CD14-positive monocyte (primary cell): ENCODE data around the gene IL21. TPM values are rescaled to one million over a fixed set of nuclear protein-coding genes. Genes with fewer than 3 reads are reported as not detected.

Experiments used
- DNase-seq, 3 donors: peaks; one replicate each; pipeline ENCODE4 v3.0.0-alpha.2; 2011 to 2022
- H2AFZ ChIP-seq: 2 replicates; pipeline ENCODE4 v1.6.0; 2012; ENCODE audit warnings: mild to moderate bottlenecking, low read depth, low read length, inconsistent platforms; ENCODE audit not compliant: insufficient read depth, poor library complexity, severe bottlenecking
- H3K27ac ChIP-seq, 2 donors: 1 replicate in 1 of 2; 2 replicates in 1 of 2; pipeline ENCODE4 v1.5.1; 2012 to 2013; ENCODE audit warnings: low read length in 2 of 2, control low read depth in 1 of 2, inconsistent platforms in 1 of 2, low read depth in 1 of 2, mild to moderate bottlenecking in 1 of 2
- H3K27me3 ChIP-seq, 2 donors: one replicate each; pipeline versions ENCODE4 v1.6.0 to v1.6.1; 2011 to 2013; ENCODE audit warnings: low read length in 2 of 2; ENCODE audit not compliant: control insufficient read depth in 2 of 2, insufficient read depth in 2 of 2
- H3K36me3 ChIP-seq, 2 donors: replicated peaks in 1 of 2; 1 replicate in 1 of 2; 2 replicates in 1 of 2; pipeline versions ENCODE4 v1.5.1 to v1.6.1; 2012 to 2013; ENCODE audit warnings: low read length in 2 of 2, control low read depth in 1 of 2, inconsistent platforms in 1 of 2, mild to moderate bottlenecking in 1 of 2; ENCODE audit not compliant: insufficient read depth in 2 of 2, control insufficient read depth in 1 of 2
- H3K4me1 ChIP-seq, 2 donors: 1 replicate in 1 of 2; 2 replicates in 1 of 2; pipeline versions ENCODE4 v1.5.1 to v1.6.1; 2012 to 2013; ENCODE audit warnings: low read length in 2 of 2, control low read depth in 1 of 2, inconsistent platforms in 1 of 2, mild to moderate bottlenecking in 1 of 2, moderate library complexity in 1 of 2; ENCODE audit not compliant: insufficient read depth in 2 of 2, control insufficient read depth in 1 of 2
- H3K4me2 ChIP-seq: replicated peaks from 2 replicates; pipeline ENCODE3; 2012; ENCODE audit warnings: low read length, moderate library complexity, mild to moderate bottlenecking; ENCODE audit not compliant: poor library complexity, severe bottlenecking; ENCODE audit errors: extremely low read depth
- H3K4me3 ChIP-seq, 3 experiments: fragments of 200-600 bp in 1 of 3; sonication (generic) in 1 of 3; replicated peaks in 1 of 3; 1 replicate in 2 of 3; 2 replicates in 1 of 3; pipeline ENCODE4 v1.5.1; 2011 to 2013; ENCODE audit warnings: low read length in 3 of 3, mild to moderate bottlenecking in 3 of 3, control low read depth in 2 of 3, low read depth in 2 of 3, inconsistent platforms in 1 of 3, moderate library complexity in 1 of 3
- H3K79me2 ChIP-seq: 2 replicates; pipeline ENCODE4 v1.6.0; 2012; ENCODE audit warnings: mild to moderate bottlenecking, control low read depth, inconsistent platforms, low read length, moderate library complexity; ENCODE audit not compliant: insufficient read depth
- H3K9ac ChIP-seq: 2 replicates; pipeline ENCODE4 v1.6.0; 2017; ENCODE audit warnings: low read length, mild to moderate bottlenecking; ENCODE audit not compliant: insufficient read depth, poor library complexity, severe bottlenecking
- H3K9me3 ChIP-seq, 2 donors: replicated peaks in 1 of 2; 1 replicate in 1 of 2; 2 replicates in 1 of 2; pipeline versions ENCODE4 v1.5.1 to v1.6.1; 2012 to 2013; ENCODE audit warnings: low read length in 2 of 2, control low read depth in 1 of 2; ENCODE audit not compliant: control insufficient read depth in 1 of 2, insufficient read depth in 1 of 2
- H4K20me1 ChIP-seq: 2 replicates; pipeline ENCODE4 v1.6.0; 2012; ENCODE audit warnings: mild to moderate bottlenecking, low read length, control low read depth, moderate library complexity; ENCODE audit not compliant: insufficient read depth
- H3K27ac Mint-ChIP-seq, 7 donors: one replicate each; pipeline ENCODE4 v1.8.0; 2020; ENCODE audit warnings: mild to moderate bottlenecking in 7 of 7, mixed read lengths in 7 of 7, moderate library complexity in 6 of 7, inconsistent platforms in 2 of 7
- H3K27me3 Mint-ChIP-seq, 3 donors: one replicate each; pipeline ENCODE4 v1.8.0; 2021 to 2022; ENCODE audit warnings: low read depth in 3 of 3, mild to moderate bottlenecking in 3 of 3, mixed read lengths in 3 of 3, moderate library complexity in 3 of 3, inconsistent platforms in 1 of 3
- H3K36me3 Mint-ChIP-seq, 2 donors: one replicate each; pipeline ENCODE4 v1.8.0; 2020; ENCODE audit warnings: mixed read lengths in 2 of 2, inconsistent platforms in 1 of 2, mild to moderate bottlenecking in 1 of 2
- H3K4me1 Mint-ChIP-seq: one replicate; pipeline ENCODE4 v1.8.0; 2020; ENCODE audit warnings: mild to moderate bottlenecking, mixed read lengths
- H3K4me3 Mint-ChIP-seq, 2 donors: one replicate each; pipeline ENCODE4 v1.8.0; 2020; ENCODE audit warnings: mild to moderate bottlenecking in 2 of 2, mixed read lengths in 2 of 2, moderate library complexity in 1 of 2
- H3K9me3 Mint-ChIP-seq, 7 donors: one replicate each; pipeline ENCODE4 v1.8.0; 2020 to 2022; ENCODE audit warnings: mixed read lengths in 7 of 7, mild to moderate bottlenecking in 6 of 7, moderate library complexity in 6 of 7, inconsistent platforms in 2 of 7
- WGBS: methylation state at CpG from one replicate; pipeline ENCODE4 v1.1.5; 2013; ENCODE audit warnings: missing lambda C conversion rate; ENCODE audit not compliant: insufficient coverage; 5-methylcytosine and 5-hydroxymethylcytosine counted together
- intact Hi-C, 2 donors: fragments of 100-400 bp; cut with micrococcal nuclease; formaldehyde crosslinking; loops; one replicate each; pipeline versions ENCODE4 v1.15.0 to v1.15.1; 2023
- polyA plus RNA-seq, 3 donors: library from polyadenylated mRNA; depleted of rRNA in 1 of 3; unstranded in 2 of 3; stranded (reverse) in 1 of 3; fragments of 300-500 nt in 2 of 3; fragments of >200 nt in 1 of 3; fragmentation: Illumina TruSeq in 2 of 3; gene quantifications; 1 replicate in 2 of 3; 2 replicates in 1 of 3; pipeline ENCODE4 v1.2.3, GENCODE V29; 2012 to 2021
- TF ChIP-seq, protein P1 (sequence below): fragments of 200-600 bp; IDR thresholded peaks from one replicate; pipeline ENCODE4 v1.8.0; 2022; ENCODE audit warnings: antibody characterized with exemption, mild to moderate bottlenecking

The IL21 gene
- polyA plus RNA-seq, 3 donors = not detected

DNA sequence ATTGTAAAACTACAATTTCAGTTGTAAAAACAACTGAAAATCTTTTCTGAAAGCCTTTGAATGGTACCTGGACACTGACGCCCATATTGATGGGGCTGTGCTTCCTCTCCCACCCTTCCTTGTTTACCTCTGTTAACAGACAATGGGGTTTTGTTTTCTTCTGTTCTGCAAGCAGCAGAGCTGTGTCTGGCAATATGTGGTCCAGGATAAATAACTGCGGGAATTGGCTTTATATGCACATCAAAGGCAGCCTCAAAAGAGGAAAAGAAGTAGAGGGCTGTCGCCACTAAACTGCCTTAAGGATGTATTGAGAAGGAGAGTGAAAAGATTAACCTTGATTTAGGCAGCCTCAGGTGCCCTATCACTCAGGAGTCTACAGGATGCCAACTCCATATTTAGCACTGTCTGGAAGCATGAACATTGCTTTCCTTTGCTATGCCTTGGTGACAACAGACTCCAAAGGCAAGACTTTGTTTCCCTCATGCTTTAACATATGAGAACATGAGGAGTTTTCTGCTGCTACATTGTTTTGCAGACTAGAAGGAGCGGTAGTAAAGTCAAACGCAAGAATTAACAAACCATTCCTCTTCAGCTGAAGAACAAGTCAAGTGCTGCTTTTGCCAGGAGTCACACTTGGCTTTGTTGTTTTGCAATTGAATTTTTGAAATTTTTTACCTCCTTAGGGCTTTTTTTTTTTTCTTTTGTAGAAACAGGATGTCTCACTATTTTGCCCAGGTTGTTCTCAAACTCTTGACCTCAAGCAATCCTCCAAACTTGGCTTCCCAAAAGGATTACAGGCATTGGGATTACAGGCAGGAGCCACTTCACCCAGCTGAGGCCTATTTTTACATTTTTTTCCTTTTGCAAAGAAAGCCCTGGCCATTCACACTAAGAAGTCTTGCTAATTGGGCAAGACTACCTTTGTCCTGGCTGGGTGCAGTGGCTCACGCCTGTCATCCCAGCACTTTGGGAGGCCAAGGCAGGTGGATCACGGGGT, 3.0 kb downstream of the IL21 start:
- no peaks in the 10 kb centered on the region for H3K36me3 Mint-ChIP-seq
- WGBS = 100% methylated on average over 2 of the region's 7 CpGs
- no peaks in the 10 kb centered on the region for H3K27me3 ChIP-seq
- H3K36me3 ChIP-seq = no peaks in the 10 kb centered on the region
- H3K4me1 Mint-ChIP-seq = no peaks in the 10 kb centered on the region
- no peaks in the 10 kb centered on the region for H3K4me1 ChIP-seq
- no peak overlapping the region for H3K4me3 ChIP-seq
- H3K27ac Mint-ChIP-seq = no peak overlapping the region
- H3K4me2 ChIP-seq = no peak overlapping the region
- peaks cover 0 to 3% (median 0%) of the 10 kb centered on the region in 7 donors for H3K9me3 Mint-ChIP-seq
- no peak for DNase-seq
- TF ChIP-seq, protein P1, sequence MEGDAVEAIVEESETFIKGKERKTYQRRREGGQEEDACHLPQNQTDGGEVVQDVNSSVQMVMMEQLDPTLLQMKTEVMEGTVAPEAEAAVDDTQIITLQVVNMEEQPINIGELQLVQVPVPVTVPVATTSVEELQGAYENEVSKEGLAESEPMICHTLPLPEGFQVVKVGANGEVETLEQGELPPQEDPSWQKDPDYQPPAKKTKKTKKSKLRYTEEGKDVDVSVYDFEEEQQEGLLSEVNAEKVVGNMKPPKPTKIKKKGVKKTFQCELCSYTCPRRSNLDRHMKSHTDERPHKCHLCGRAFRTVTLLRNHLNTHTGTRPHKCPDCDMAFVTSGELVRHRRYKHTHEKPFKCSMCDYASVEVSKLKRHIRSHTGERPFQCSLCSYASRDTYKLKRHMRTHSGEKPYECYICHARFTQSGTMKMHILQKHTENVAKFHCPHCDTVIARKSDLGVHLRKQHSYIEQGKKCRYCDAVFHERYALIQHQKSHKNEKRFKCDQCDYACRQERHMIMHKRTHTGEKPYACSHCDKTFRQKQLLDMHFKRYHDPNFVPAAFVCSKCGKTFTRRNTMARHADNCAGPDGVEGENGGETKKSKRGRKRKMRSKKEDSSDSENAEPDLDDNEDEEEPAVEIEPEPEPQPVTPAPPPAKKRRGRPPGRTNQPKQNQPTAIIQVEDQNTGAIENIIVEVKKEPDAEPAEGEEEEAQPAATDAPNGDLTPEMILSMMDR = no peak
- no peaks in the 10 kb centered on the region for H4K20me1 ChIP-seq
- H3K9me3 ChIP-seq = no peaks in the 10 kb centered on the region
- intact Hi-C loops = no loop called here
- no peak overlapping the region for H2AFZ ChIP-seq
- peaks cover 0 to 8% (median 3%) of the 10 kb centered on the region in 3 donors for H3K27me3 Mint-ChIP-seq
- no peak overlapping the region for H3K9ac ChIP-seq
- H3K27ac ChIP-seq = no peak overlapping the region
- H3K4me3 Mint-ChIP-seq = no peak overlapping the region
- H3K79me2 ChIP-seq = no peaks in the 10 kb centered on the region

DNA sequence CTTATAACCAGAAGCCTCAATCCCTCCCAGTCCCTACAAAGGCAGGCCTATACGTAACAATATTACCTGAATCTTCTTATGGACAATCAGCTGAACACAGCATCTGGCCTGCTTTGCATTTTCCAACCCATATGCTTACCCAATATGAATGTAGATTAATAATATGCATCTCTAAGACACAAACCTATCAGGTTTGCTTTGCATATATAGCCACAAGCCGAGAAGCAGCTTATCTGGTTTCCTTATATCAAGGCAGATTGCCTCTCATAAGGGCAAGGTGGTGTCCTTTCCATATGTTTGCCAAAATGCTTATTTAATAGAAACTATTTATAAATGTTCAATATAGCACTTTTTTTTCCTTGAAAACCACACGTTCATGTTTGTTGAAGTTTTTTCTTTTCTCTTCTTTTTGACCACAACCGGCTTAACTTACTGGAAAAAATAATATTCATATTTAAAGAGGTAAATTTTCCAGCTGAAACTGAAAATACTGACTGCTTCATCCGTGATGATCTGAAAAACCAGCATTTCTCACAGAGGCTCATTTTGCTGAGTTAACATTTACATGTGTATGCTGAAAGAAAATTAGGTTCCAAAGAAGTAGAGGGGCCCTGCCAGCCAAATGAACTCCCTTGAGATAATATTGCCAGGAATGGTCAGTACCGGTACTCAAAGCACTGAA, 3.8 kb downstream of the IL21 start:
- H3K9me3 Mint-ChIP-seq = peaks cover 0 to 2% (median 0%) of the 10 kb centered on the region in 7 donors
- 100% methylated on average over 1 of the region's 6 CpGs for WGBS
- intact Hi-C loops = no loop called here
- no peaks in the 10 kb centered on the region for H3K4me1 Mint-ChIP-seq
- Histone ChIP-seq H3K9ac (no peak overlapping the region), H3K79me2 (no peaks in the 10 kb centered on the region), H2AFZ (no peak overlapping the region), H4K20me1 (no peaks in the 10 kb centered on the region), H3K9me3 (no peaks in the 10 kb centered on the region), H3K4me3 (no peak overlapping the region), H3K27me3 (no peaks in the 10 kb centered on the region), H3K36me3 (no peaks in the 10 kb centered on the region), H3K27ac (no peak overlapping the region), H3K4me2 (no peak overlapping the region), H3K4me1 (no peaks in the 10 kb centered on the region)
- no peak overlapping the region for H3K4me3 Mint-ChIP-seq
- H3K27ac Mint-ChIP-seq = no peak overlapping the region
- no peaks in the 10 kb centered on the region for H3K36me3 Mint-ChIP-seq
- TF ChIP-seq, protein P1 = no peak
- peaks cover 0 to 8% (median 3%) of the 10 kb centered on the region in 3 donors for H3K27me3 Mint-ChIP-seq
- DNase-seq = no peak
